ENCODE measurements around the gene TMEM33. TPM values are rescaled to one million over a fixed set of nuclear protein-coding genes. Genes with fewer than 3 reads are reported as not detected.

The TMEM33 gene
- total RNA-seq, 1 experiment from 2014 or later, result 104 TPM

DNA sequence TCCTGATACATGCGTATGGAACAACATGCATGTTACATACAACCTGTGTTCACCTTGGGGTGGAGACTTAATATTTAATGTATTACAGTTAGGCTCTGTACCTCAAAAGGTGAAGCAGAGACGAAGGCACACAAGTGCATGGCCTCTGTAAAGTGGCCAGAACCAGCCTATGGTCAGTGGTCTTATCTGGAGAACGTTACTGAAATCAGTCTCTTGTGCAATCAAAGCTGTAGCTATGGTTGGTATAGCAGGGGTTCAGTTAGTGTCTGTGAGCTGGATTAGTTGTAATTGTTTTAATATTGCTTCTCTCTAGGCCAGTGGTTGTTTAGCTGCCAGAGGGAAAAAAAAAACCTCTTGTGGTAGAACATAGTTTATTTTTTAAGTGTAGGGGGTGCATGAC lies 2.2 kb upstream of the TMEM33 start:
- TF ChIP-seq, protein P1, sequence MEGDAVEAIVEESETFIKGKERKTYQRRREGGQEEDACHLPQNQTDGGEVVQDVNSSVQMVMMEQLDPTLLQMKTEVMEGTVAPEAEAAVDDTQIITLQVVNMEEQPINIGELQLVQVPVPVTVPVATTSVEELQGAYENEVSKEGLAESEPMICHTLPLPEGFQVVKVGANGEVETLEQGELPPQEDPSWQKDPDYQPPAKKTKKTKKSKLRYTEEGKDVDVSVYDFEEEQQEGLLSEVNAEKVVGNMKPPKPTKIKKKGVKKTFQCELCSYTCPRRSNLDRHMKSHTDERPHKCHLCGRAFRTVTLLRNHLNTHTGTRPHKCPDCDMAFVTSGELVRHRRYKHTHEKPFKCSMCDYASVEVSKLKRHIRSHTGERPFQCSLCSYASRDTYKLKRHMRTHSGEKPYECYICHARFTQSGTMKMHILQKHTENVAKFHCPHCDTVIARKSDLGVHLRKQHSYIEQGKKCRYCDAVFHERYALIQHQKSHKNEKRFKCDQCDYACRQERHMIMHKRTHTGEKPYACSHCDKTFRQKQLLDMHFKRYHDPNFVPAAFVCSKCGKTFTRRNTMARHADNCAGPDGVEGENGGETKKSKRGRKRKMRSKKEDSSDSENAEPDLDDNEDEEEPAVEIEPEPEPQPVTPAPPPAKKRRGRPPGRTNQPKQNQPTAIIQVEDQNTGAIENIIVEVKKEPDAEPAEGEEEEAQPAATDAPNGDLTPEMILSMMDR (conservative IDR thresholded peaks at IDR 0.05; ENCODE audit: low read depth, low read length), result no peak
- TF ChIP-seq EZH2 (IDR thresholded peaks at IDR 0.05; ENCODE audit: borderline replicate concordance, low read depth, low read length, poor library complexity, severe bottlenecking), result no peak
- no peak for DNase-seq (ENCODE audit: low spot score)
- BruUV-seq (replicated peaks), result no TSS peak
- Histone ChIP-seq H3K9me3 (ENCODE audit: low read depth, low read length, poor library complexity, severe bottlenecking) (no peaks in the 10 kb centered on the region), H3K27ac (ENCODE audit: low read depth, low read length, poor library complexity, severe bottlenecking) (no peak overlapping the region), H3K36me3 (ENCODE audit: insufficient read depth, low read length, poor library complexity, severe bottlenecking) (no peaks in the 10 kb centered on the region), H3K4me1 (ENCODE audit: insufficient read depth, low read length, poor library complexity, severe bottlenecking) (peaks cover 20% of the 10 kb centered on the region), H3K27me3 (replicated peaks; ENCODE audit: insufficient read depth, low read depth, low read length, poor library complexity) (no peaks in the 10 kb centered on the region), H3K4me3 (ENCODE audit: low read depth, low read length, poor library complexity, severe bottlenecking) (no peak overlapping the region)
- POLR2A ChIA-PET (ENCODE audit: low non-redundant PET), result no interaction called here
- intact Hi-C loops (cut with micrococcal nuclease; ENCODE audit: unreplicated experiment), result no loop called here
- CTCF ChIA-PET, result no interaction called here

DNA sequence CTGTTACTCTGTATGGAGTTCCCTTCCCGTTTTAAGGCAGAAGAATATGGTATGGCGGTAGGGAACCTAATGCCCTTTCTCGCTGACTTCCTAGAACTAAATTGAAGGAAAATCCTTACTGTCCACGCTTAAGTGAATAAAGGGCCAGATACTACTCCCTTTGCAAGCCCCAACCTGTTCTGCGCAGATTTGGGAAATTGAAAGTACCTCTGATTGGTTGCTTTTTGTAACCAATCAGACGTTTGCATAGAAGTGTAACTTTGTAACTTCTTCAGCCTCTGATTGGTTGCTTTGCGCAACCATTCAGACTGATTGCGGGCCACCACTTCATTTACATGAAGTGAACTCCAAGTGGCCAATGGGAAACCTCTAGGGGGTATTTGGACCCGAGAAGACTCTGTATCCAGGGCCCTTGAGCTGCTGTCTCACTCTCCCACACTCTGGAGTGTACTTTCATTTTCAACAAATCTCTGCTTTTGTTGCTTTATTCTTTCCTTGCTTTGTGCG lies 1.2 kb upstream of the TMEM33 start:
- Histone ChIP-seq H3K27me3 (replicated peaks; ENCODE audit: insufficient read depth, low read depth, low read length, poor library complexity) (no peaks in the 10 kb centered on the region), H3K36me3 (ENCODE audit: insufficient read depth, low read length, poor library complexity, severe bottlenecking) (peaks cover 8% of the 10 kb centered on the region), H3K4me3 (ENCODE audit: low read depth, low read length, poor library complexity, severe bottlenecking) (peak overlapping the region; percentile 99), H3K27ac (ENCODE audit: low read depth, low read length, poor library complexity, severe bottlenecking) (no peak overlapping the region), H3K9me3 (ENCODE audit: low read depth, low read length, poor library complexity, severe bottlenecking) (no peaks in the 10 kb centered on the region), H3K4me1 (ENCODE audit: insufficient read depth, low read length, poor library complexity, severe bottlenecking) (peaks cover 20% of the 10 kb centered on the region)
- ChIA-PET POLR2A (ENCODE audit: low non-redundant PET) (no interaction called here), CTCF (interaction anchor here (0.6 kb wide), 1 partner anchor 50 kb away, joined by 3 read pairs; no protein-coding TSS in a partner anchor)
- TF ChIP-seq EZH2 (IDR thresholded peaks at IDR 0.05; ENCODE audit: borderline replicate concordance, low read depth, low read length, poor library complexity, severe bottlenecking), result no peak
- TF ChIP-seq, protein P1 (conservative IDR thresholded peaks at IDR 0.05; ENCODE audit: low read depth, low read length), result no peak
- peak; percentile 37 for DNase-seq (ENCODE audit: low spot score)
- no TSS peak for BruUV-seq (replicated peaks)
- intact Hi-C loops (cut with micrococcal nuclease; ENCODE audit: unreplicated experiment), result no loop called here

DNA sequence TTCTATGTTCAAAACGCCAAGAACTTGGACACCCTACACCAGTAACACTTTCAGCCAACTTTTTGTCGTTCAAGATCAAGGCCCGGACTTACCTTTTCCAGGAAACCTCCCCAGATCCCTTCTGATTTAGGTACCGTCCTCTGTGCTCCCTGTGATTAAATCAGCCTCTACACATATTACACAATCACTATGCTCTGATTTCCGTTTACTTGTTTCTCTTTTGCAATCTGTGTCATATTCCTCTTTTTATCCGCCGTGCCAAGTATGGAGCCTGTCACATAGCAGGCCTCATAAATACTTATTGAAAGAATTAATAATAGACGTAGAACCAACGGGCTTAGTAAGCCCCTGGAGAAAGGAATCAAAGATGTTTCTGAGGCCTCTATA lies 722 bp upstream of the TMEM33 start:
- Histone ChIP-seq H3K27me3 (replicated peaks; ENCODE audit: insufficient read depth, low read depth, low read length, poor library complexity) (no peaks in the 10 kb centered on the region), H3K4me3 (ENCODE audit: low read depth, low read length, poor library complexity, severe bottlenecking) (peak overlapping the region; percentile 99), H3K4me1 (ENCODE audit: insufficient read depth, low read length, poor library complexity, severe bottlenecking) (peaks cover 20% of the 10 kb centered on the region), H3K36me3 (ENCODE audit: insufficient read depth, low read length, poor library complexity, severe bottlenecking) (peaks cover 13% of the 10 kb centered on the region), H3K27ac (ENCODE audit: low read depth, low read length, poor library complexity, severe bottlenecking) (no peak overlapping the region), H3K9me3 (ENCODE audit: low read depth, low read length, poor library complexity, severe bottlenecking) (no peaks in the 10 kb centered on the region)
- ChIA-PET CTCF (interaction anchor here (0.6 kb wide), 1 partner anchor 51 kb away, joined by 3 read pairs; no protein-coding TSS in a partner anchor), POLR2A (ENCODE audit: low non-redundant PET) (no interaction called here)
- intact Hi-C loops (cut with micrococcal nuclease; ENCODE audit: unreplicated experiment), result no loop called here
- BruUV-seq (replicated peaks), result no TSS peak
- DNase-seq (ENCODE audit: low spot score), result no peak
- no peak for TF ChIP-seq EZH2 (IDR thresholded peaks at IDR 0.05; ENCODE audit: borderline replicate concordance, low read depth, low read length, poor library complexity, severe bottlenecking)
- TF ChIP-seq, protein P1 (conservative IDR thresholded peaks at IDR 0.05; ENCODE audit: low read depth, low read length), result no peak

Measured in A673 (cell line).